Measurements from ENCODE around the gene FXYD7. TPM values are rescaled to one million over a fixed set of nuclear protein-coding genes. Genes with fewer than 3 reads are reported as not detected.

The FXYD7 gene
- polyA plus RNA-seq, 3 donors = 0.50 to 1.0 (median 0.57) TPM

DNA sequence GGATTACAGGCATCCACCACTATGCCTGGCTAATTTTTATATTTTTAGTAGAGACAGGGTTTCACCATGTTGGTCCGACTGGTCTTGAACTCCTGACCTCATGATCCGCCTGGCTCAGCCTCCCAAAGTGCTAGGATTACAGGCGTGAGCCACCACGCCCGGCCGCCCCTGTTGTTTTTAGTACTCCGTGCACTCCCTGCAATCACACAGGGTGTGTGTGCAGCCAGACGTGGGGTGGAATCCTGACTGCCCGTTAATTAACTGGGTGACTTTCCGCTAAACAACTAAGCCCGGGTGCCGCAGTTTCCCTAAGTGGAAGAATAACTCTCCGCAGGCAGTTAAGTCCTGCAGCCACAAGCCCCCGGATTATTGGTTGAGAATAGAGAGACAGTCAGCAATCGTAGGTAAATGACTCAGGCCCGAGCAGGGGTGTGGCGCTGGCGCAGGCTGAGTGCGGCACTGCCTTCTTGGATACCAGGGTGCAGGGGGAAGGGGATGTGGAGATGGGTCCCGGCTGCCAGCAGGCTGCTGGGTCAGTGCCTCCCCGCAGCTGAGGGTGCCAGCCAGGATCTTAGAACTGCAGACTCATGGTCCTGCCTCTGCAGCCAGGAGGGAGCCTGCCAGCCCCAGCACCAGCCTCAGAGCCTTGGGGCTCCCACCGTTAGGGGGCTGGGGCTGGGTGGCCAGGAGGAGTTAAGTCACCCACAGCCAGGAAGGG lies 33.5 kb upstream of the FXYD7 start:
- no peak for DNase-seq (ENCODE audit: low read depth in 3 of 3, low spot score in 2 of 3)

- no peak for DNase-seq (ENCODE audit: low read depth in 3 of 3, low spot score in 2 of 3)
These were observed 32.1 kb upstream of the FXYD7 start for GRCh38 chr19:35110974-35111373.

DNA sequence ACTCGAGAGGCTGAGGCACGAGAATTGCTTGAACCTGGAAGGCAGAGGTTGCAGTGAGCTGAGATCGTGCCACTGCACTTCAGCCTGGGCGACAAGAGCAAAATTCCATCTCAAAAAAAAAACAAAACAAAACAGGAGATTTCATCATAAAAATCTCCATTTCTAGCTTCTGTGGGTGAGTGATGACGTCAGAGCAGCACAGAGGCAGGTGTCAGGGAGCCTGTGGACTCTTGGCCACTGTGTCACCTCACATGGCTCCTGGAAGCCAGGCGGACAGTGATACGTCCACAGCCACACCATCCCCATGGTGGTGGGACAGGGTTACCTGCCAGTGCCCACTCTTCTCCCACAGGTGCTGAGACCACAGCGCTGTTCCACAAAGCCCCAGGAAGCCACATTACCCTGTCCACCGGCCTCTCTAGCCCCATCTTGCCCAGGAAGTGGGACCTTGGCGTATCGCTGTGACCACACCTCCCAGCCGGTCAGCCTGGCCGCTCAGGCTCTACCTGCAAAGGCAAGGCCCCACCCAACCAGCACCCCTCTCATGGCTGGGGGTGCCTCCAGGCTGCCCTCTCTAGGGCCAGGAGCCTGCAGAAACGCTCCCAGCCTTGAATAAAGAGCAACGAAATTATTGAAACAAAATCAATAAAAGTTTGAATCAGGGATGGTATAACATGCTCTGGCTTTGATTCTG lies 29.9 kb upstream of the FXYD7 start:
- no peak for DNase-seq (ENCODE audit: low read depth in 3 of 3, low spot score in 2 of 3)

DNA sequence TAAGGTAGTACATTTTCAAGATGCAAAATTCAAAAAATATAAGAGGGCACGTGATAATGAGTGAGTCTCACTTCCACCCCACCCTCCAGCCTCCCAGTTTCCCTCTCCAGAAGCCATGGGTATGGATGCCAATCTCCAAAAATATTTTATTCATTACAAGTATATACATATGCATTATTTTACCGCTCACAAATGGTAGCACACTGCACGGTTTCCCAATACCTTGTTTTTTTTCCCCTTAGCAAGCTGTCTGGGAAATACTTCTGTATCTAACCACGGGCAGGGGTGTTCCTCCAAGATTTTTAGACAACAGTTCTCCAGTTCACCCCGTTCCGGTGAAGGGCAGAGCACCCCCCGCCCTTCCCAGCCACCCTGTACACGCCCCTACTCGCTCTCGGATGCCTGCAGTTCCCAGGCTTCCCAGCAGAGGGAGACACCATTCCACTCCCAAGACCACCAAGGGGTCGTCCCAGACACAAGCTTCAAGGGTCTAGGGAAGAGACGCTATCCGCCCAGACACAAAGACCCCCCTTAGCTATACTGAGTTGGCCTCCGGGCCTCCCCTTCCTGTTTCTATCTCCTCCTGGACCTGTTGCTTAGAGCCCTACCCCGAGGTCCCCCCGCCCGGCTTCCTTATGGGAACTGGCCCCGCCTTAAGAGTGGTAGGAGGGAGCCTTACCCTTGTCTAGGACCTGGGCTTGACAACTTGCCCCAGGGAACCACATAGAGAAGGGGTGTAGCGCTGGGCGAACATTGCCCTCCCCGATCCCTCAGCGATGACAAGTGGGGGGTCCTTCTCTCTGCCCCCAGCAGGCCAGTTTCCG lies 28.5 kb upstream of the FXYD7 start:
- DNase-seq (ENCODE audit: low read depth in 3 of 3, low spot score in 2 of 3) = peak in 2 of 3 donors; percentile 69 to 72

DNA sequence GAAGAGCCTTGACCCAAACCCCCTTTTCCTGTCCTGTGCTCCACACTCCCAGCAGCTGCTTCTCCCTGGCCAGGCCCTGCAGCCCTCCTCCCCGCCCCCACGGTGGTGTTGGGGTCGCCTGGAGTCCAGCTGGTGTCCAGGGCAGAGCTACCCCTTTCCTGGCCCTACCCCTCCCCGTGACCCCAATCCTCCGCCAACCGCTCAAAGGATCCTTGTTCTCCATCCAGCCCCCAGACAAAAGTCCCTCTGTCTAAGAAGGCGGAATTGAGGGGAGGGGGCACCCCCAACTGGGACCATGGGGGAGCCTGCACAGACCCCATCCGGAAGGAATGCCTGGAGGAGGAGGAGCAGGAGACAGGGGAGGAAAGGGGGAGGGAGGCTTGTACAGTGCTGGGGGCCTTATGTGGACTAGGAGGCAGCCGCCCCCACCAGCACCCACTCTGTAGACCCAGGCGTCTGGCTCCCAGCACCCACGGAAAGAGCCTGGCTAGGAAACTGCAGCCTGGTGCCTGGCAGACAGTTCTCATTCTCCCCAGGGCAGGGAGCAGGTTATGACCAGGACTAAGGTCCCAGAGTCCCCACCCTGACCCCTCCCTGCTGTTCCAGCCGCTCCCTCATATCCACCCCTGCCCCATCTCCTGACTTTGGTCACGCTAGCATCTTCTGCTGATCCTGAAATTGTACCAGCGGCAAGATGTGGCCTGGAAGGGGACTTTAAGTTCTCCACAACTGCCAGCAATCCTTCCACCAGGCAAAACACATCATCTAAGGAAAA lies 27.7 kb upstream of the FXYD7 start, which contains the start of gene FXYD3:
FXYD3 (plus strand) TSS at position 647 of the 775 bp plus-strand sequence. CDS start 3,554 bp downstream, outside the sequence.
- no peak for DNase-seq (ENCODE audit: low read depth in 3 of 3, low spot score in 2 of 3)

DNA sequence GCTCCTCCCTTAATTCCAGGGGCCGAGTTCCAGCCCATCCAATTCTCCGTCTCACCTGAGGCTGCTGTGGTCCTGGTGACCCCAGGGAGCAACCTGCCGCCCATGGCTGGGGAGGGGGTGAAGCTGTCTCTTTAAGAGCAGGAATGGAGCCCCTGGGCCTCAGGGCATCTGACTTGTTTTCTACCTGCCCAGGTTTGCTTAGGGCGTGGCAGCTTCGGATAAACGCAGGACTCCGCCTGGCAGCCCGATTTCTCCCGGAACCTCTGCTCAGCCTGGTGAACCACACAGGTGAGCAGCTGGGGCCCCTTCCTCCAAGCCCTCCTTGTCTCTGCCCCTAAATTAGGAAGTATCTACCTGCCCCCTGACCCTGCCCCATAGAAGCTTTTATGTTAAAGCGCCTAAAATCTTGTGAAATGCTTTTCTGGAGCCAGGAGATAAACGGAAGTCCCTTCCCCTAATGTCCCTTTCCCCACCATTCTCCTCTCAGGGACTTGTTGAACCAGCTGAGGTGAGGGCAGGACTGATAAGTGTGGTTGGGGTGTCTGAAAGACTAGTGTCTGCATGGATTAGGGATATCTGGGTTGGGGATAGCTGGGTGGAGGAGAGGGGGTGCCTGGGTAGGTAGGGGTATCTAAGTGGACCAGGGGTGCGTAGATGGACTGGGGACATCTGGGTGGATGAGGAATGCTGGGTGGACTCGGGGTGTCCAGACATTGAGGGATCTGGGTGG lies 26.8 kb upstream of the FXYD7 start:
- DNase-seq (ENCODE audit: low read depth in 3 of 3, low spot score in 2 of 3) = no peak

DNA sequence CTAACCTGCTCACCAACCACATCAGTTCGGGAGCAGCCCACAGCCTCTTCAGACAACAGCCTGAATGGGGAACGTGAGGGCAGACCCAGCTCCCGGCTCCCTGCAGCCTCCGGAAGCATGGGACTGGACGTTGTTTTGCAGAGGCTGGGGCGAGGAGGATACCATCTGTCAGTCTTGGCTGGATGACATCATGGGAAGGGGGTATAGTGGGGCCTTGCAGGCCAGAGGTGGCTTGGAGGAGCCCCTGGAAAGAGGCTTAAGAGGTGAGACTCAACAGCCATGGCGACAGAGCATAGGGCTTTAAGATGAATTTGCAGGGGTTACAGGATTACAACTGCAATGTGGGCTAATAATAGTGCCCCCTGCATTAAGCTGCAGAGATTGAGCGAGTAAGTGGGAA lies 25.9 kb upstream of the FXYD7 start:
- no peak for DNase-seq (ENCODE audit: low read depth in 3 of 3, low spot score in 2 of 3)

- DNase-seq (ENCODE audit: low read depth in 3 of 3, low spot score in 2 of 3) = no peak
These were observed 25.3 kb upstream of the FXYD7 start for GRCh38 chr19:35117799-35118198.

- DNase-seq (ENCODE audit: low read depth in 3 of 3, low spot score in 2 of 3) = no peak
These were observed 24.6 kb upstream of the FXYD7 start for GRCh38 chr19:35118268-35119020.

GRCh38 chr19:35119091-35119490 lies 24.0 kb upstream of the FXYD7 start:
- DNase-seq (ENCODE audit: low read depth in 3 of 3, low spot score in 2 of 3) = no peak

- no peak for DNase-seq (ENCODE audit: low read depth in 3 of 3, low spot score in 2 of 3)
These were observed 23.4 kb upstream of the FXYD7 start for GRCh38 chr19:35119578-35120155.

GRCh38 chr19:35120492-35120891 lies 22.6 kb upstream of the FXYD7 start:
- no peak for DNase-seq (ENCODE audit: low read depth in 3 of 3, low spot score in 2 of 3)

DNA sequence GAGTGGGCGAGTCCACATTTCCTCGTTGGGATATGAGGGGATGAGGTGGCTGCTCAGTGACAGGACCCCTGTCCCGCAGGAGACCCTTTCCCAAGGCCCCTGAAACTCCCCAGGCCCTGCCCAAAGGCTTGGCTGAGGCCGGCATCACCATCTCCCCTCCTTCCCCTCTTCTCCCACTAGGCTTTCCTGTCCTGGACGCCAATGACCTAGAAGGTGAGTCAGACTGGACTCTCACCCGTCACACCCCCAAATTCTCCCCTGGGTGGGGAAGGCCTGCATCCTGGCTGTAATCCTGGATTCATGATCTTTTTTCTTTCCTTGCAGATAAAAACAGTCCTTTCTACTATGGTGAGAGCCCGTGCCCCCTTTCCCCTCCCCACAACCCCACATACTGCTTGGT lies 22.2 kb upstream of the FXYD7 start:
- DNase-seq (ENCODE audit: low read depth in 3 of 3, low spot score in 2 of 3) = no peak

GRCh38 chr19:35122687-35123551 lies 20.1 kb upstream of the FXYD7 start:
- no peak for DNase-seq (ENCODE audit: low read depth in 3 of 3, low spot score in 2 of 3)

GRCh38 chr19:35123573-35123972 lies 19.5 kb upstream of the FXYD7 start:
- no peak for DNase-seq (ENCODE audit: low read depth in 3 of 3, low spot score in 2 of 3)

DNA sequence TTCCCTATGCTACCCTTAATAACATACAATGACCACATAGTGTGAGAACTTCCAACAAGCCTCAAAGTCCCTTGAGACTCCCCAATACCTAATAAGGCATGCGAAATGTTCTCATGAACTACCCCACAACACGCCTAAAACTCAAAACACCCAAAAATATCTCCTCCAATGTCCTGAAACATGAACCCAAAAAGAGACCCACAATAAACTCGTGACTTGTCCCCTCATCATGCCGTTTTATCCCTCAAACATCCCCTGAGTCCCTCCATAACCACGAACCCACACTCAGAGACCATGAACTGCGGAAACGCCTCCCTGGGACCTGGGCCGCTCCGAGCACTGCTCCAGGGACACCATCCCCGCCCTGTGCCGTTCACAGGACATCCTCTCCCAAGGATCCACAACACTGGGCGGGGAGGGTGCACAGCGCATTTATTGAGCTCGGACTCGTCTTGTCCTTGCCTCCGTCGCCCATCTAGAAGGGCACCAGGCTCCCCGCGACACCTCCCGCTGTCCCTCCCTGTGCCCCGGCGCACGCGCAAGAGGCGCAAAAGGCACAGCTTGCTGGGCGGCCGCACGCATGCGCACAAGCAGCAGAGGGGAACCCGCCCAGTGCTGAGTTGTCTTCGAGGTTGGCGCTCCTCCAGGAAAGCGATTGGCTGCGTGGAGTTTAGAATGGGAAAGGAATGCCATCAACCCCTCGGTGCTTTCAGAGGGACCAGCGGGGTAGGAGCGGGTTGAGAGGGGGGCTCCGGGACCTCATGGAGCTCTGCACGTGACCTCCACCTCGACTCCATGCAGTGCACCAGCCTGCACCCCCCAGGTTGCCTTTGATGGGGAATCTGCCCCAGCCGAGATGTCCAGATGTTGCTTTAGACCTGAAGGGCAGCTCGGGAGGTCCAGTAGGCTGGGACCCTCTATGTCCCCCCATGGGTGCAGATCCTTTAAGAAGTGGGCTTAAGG lies 18.7 kb upstream of the FXYD7 start:
- peak in 1 of 3 donors; percentile 83 for DNase-seq (ENCODE audit: low read depth in 3 of 3, low spot score in 2 of 3)

DNA sequence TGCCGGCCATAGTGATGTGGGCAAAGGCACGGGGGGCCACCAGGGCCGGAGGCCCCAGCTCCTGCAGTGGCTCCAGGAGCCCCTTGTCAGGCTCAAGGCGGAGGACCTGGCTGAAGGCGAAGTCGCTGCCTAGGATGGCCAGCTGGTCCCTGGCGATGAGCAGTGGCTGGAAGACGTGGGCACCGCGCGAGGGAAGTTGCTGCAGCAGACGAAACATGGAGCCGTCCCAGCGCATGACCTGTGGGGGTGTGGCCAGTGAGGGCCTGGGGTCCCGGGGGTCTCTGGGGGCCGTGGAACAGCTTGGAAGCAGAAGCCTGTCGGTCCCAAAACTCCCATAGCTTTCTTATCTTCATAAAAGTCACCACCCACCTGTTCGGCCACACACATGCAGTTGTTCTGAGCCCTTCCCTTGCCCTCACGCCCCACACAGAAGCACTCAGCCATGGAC lies 17.8 kb upstream of the FXYD7 start:
- DNase-seq (ENCODE audit: low read depth in 3 of 3, low spot score in 2 of 3) = no peak

Measured in right renal cortex interstitium (tissue), 3 donors.